ENCODE measurements around the gene IFNA7. TPM values are rescaled to one million over a fixed set of nuclear protein-coding genes. Genes with fewer than 3 reads are reported as not detected.
"Not testable (repeated sequence)": the region's sequence is repeated elsewhere in the genome, so short reads cannot be mapped to it uniquely, and the experiment has no call there.

The IFNA7 gene
- not detected in 2 replicates for total RNA-seq (2014; rRNA removed; shearing (Covaris generic); ENCODE audit: low replicate concordance)

DNA sequence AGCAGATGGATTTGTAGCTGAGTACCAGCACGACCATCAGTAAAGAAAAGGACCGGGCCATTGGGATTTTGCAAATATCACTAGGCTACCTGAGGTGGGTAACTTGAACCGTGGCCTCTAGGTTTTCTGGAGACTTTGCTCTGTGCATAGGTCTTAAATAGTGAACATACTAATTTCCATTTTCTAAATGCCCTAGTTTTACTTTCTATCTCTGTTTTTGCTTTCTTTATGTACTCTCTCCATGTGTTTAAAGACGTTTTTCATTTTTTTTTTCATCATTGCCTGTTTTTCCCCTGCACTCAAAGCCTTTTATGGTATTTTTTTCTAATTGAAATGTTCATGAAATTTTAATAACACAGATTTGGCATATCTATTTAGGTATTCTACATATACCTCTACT, at the start of gene IFNA7:
Gene IFNA7, minus strand, starts transcription at position 101 of the 400 bp plus-strand sequence. Its CDS starts 40 bp downstream, at position 61.
- not testable (repeated sequence) for H3K36me3 ChIP-seq, DNase-seq, H3K4me3 ChIP-seq, H3K9me3 ChIP-seq
- H3K27me3 ChIP-seq, result peaks cover 45% of the 10 kb centered on the region

DNA sequence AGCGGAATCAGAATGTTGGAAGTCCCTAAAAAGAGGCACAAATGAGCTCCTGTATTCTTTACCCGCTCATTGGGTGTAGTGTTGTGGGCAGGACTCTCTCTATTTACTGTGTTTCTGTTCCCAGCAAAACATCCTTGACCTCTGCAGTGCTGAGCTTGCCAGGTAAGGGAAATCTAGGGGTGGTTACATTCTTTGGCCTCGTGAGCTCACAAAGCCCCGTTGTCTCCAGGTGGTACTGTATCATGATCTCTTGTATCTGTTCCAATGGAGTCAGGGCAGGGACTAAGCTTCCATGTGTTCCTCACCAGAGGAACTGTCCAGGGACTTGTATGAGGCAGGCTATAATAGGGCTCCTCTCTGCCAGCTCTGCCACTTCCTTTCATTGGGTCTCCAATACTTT, 49.6 kb upstream of the IFNA7 start:
- Histone ChIP-seq H3K9me3 (no peaks in the 10 kb centered on the region), H3K27me3 (peaks cover 77% of the 10 kb centered on the region), H3K4me3 (no peak overlapping the region), H3K36me3 (no peaks in the 10 kb centered on the region)
- DNase-seq, result no peak

DNA sequence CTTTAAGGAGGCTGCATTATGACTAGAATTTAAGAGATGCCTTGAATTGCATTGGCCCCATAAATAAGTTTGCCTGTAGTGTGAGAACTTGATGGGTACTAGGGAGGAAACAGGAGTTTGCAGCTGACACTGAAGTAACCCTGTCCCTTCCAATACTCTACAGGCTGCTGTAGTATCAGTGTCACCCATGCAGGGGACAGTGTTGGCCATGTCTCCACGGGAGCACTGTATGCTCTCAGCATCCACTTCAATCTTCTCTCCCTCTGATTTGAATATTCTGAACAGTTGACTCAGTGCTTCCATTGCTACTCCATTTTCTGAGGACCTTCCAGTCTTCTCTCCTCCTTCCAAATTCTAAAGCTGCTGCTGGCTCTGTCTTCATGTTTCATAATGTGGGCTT, 49.2 kb upstream of the IFNA7 start:
- Histone ChIP-seq H3K27me3 (peaks cover 72% of the 10 kb centered on the region), H3K4me3 (no peak overlapping the region), H3K9me3 (no peaks in the 10 kb centered on the region), H3K36me3 (no peaks in the 10 kb centered on the region)
- DNase-seq, result no peak

DNA sequence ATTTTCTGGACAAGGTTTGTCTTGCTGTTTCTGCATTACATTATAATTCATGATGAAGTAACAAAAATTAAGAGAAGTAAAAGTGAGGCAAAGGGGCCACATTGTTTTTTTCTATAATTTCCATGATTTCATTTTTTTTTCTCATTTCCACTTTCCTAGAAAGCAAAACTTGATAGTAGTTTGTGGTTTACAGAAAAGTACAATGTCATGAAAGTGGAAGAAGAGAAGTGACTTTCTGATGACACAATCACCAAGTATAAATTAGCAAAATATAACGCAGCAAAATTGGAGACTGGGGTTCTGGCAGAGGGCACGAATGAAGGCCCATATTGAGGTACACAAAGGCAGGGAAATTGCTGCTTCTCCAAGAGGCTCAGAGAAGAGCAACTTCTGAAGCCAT, 42.8 kb upstream of the IFNA7 start:
- H3K36me3 ChIP-seq, result no peaks in the 10 kb centered on the region
- H3K27me3 ChIP-seq, result peaks cover 56% of the 10 kb centered on the region
- peaks cover 2% of the 10 kb centered on the region; the same call in 1 of the 2 replicates for H3K9me3 ChIP-seq
- DNase-seq, result no peak
- no peak overlapping the region for H3K4me3 ChIP-seq

DNA sequence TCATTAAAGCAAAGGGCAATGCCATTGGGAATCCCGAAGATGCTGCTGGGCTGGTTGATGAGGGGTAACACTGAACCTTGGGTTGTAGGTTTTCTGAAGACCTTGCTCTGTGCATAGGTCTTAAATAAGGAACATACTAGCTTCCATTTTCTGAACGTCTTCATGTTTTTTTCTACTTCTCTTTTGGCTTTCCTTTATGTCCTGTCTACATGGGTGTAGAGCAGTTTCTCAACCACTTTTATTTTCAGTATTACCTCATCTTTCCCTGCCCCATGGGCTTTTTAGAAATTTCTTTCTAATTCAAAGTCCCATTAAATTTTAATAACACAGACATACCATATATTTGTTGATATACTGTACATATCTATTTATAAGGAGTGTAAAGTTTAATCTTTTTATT, 37.9 kb upstream of the IFNA7 start, which contains the start of gene IFNA14:
Gene IFNA14, minus strand, starts transcription at position 95 of the 400 bp plus-strand sequence. Its CDS starts 70 bp downstream, at position 25.
- H3K36me3 ChIP-seq, result no peaks in the 10 kb centered on the region
- H3K27me3 ChIP-seq, result peaks cover 66% of the 10 kb centered on the region
- no peak for DNase-seq

DNA sequence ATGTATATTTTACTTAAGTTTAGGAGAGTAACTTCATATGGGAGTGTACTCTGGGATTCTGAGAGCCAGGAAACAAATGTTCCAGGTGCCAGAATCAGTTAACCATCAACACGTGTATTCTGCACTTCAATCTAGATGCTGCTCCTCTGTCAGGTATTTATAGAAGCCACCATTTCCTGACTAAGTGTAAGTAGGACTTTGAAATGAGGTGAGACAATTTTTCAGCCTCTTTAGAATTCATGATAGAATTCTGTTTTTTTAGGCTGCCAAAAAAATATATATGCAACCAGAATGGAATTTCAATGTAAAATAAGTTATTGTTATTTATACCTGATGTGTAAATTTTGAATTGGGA, 34.3 kb upstream of the IFNA7 start:
- H3K36me3 ChIP-seq, DNase-seq, H3K4me3 ChIP-seq: not testable (repeated sequence)

More for the DNA sequence above, 37.9 kb upstream of the IFNA7 start, which contains the start of gene IFNA14:
- H3K4me3 ChIP-seq, result no peak within 1 kb of the TSS
- H3K9me3 ChIP-seq, result peaks cover 2% of the 10 kb centered on the region; the same call in 1 of the 2 replicates

DNA sequence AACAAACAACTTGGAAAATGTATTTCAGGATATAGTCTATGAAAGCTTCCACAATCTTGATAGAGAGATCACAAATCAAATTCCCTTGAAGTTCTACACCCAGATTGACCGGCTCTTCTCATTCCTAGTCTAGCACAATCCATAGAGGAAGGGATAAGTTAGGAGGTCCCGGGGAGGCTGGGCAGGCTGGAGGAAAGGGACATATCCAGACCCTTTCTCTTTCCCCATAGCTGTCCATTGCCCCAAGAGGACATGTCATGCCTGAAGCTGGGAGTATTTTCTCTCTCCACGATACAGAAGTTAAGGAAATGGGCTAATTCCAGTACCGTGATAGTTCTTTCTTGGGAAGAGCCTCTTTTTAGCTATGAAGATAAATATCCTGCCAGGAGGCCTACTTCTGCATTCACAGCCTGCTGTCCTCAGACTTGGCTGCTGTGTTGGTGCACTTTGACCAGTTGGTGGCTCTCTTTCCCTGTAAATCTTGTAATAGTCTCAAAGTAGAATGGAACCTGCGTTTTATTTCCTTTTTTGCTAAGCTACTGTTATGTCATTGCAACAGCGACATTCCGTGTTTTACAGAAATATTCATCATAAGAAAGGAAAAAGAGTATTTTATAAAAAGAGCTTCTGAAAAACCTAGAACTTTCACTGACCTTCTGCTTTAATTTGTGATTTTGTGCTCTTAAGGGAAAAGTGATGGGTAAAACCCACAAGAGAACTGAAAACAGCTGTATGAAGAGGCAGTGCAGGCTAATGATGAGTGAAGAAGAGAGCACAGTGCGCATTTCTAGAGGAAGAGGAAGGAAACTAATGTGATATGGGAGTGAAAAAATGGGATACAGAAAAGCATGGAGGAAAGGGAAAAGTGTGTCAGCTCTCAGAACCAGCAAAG, 33.7 kb upstream of the IFNA7 start:
- not testable (repeated sequence) for H3K4me3 ChIP-seq, H3K36me3 ChIP-seq
- peak; percentile 72 for DNase-seq

More for the DNA sequence above, 34.3 kb upstream of the IFNA7 start:
- not testable (repeated sequence) for H3K9me3 ChIP-seq
- H3K27me3 ChIP-seq, result peaks cover 38% of the 10 kb centered on the region

DNA sequence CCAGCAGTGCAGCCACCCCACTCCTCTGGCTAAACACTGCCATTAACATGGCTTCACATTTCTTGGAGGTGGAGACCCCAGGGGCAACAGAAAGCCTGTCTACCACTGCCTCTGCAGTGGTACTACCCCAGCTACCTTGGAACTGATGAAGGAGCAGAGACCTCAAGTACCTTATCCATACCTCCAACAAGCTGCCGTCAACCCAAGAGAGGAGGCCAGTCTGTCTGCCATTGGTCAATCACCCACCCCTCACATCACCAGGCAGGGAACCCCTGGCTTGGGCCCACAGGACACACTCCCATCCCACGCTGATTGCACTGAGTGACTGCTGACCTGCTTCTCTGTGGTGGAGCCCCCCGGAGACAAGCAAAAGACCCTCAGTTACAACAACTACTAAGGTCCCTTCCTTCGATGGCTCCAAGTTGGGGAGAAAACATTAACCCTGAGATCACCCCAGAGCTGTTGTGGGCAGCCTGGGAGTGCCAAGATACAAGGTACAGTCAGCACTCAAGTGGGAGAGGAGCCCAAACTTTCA, 32.2 kb upstream of the IFNA7 start:
- peaks cover 23% of the 10 kb centered on the region for H3K27me3 ChIP-seq
- H3K9me3 ChIP-seq, result no peaks in the 10 kb centered on the region; the same call in 1 of the 2 replicates
- H3K4me3 ChIP-seq, result no peak overlapping the region
- H3K36me3 ChIP-seq, result no peaks in the 10 kb centered on the region
- DNase-seq, result no peak

More for the DNA sequence above, 33.7 kb upstream of the IFNA7 start:
- H3K9me3 ChIP-seq, result not testable (repeated sequence)
- H3K27me3 ChIP-seq, result peaks cover 32% of the 10 kb centered on the region

DNA sequence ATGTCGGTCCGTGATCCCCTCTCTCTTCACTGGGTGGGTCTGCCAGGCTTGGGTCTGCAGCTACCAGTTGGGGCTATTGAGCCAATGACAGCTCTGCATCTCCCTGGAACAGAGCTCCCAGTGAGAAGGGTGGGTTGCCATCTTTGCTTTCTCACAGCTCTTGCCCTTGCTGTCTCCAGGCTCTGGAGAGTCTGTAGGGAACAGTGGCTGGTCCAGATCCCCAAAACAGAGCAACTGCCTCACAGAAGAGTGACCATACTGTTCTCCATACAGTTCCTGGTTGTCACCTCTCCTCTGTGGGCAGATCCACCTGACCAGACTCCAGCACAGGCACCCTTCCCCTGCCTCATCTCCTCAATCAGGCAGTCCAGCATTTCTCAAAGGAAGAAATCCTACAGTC, 31.3 kb upstream of the IFNA7 start:
- Histone ChIP-seq H3K9me3 (no peaks in the 10 kb centered on the region; the same call in 1 of the 2 replicates), H3K27me3 (peaks cover 17% of the 10 kb centered on the region), H3K4me3 (no peak overlapping the region), H3K36me3 (no peaks in the 10 kb centered on the region)
- DNase-seq, result no peak

DNA sequence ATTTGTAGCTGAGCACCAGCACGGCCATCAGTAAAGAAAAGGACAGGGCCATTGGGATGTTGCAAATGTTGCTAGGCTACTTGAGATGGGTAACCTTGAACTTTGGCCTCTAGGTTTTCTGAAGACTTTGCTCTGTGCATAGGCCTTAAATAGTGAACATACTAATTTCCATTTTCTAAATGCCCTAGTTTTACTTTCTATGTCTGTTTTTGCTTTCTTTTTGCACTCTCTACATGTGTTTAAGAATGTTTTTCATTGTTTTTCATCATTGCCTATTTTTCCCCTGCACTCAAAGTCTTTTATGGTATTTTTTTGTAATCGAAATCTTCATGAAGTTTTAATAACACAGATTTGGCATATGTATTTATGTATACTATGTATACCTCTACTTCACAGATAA, 26.1 kb upstream of the IFNA7 start, which contains the start of gene IFNA17:
Gene IFNA17, minus strand, starts transcription at position 101 of the 400 bp plus-strand sequence. Its CDS starts 49 bp downstream, at position 52.
- no peaks in the 10 kb centered on the region for H3K36me3 ChIP-seq
- no peak within 1 kb of the TSS for H3K4me3 ChIP-seq
- H3K9me3 ChIP-seq, result peaks cover 6% of the 10 kb centered on the region
- DNase-seq, result no peak
- peaks cover 9% of the 10 kb centered on the region for H3K27me3 ChIP-seq

DNA sequence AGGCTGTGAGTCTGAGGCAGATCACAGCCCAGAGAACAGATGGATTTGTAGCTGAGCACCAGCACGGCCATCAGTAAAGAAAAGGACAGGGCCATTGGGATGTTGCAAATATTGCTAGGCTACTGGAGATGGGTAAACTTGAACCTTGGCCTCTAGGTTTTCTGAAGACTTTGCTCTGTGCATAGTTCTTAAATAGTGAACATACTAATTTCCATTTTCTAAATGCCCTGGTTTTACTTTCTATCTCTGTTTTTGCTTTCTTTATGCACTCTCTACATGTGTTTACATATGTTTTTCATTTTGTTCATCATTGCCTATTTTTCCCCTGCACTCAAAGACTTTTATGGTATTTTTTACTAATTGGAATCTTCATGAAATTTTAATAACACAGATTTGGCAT, 15.2 kb upstream of the IFNA7 start, which contains the start of gene IFNA16:
Gene IFNA16, minus strand, starts transcription at position 101 of the 400 bp plus-strand sequence. Its CDS starts 6 bp downstream, at position 95.
- not testable (repeated sequence) for H3K36me3 ChIP-seq, H3K9me3 ChIP-seq, DNase-seq, H3K4me3 ChIP-seq
- peaks cover 50% of the 10 kb centered on the region for H3K27me3 ChIP-seq

DNA sequence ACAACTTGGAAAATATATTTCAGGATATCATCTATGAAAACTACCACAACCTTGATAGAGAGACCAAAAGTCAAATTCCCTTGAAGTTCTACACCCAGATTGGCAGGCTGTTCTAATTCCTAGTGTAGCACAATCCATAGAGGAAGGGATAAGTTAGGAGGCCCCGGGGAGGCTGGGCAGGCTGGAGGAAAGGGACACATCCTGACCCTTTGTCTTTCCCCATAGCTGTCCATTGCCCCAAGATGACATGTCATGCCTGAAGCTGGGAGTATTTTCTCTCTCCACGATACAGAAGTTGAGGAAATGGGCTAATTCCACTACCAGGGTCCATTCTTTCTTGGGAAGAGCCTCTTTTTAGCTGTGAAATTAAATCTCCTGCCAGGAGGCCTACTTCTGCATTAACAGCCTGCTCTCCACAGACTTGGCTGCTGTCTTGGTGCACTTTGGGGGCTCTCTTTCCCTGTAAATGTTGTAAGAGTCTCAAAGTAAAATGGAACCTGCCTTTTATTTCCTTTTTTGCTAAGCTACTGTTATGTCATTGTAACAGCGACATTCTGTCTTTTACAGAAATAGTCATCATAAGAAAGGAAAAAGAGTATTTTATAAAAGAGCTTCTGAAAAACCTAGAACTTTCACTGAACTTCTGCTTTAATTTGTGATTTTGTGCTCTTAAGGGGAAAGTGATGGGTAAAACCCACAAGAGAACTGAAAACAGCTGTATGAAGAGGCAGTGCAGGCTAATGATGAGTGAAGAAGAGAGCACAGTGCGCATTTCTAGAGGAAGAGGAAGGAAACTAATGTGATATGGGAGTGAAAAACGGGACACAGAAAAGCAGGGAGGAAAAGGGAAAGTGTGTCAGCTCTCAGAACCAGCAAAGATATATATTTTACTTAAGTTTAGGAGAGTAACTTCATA, 11.7 kb upstream of the IFNA7 start:
- not testable (repeated sequence) for DNase-seq, H3K4me3 ChIP-seq, H3K36me3 ChIP-seq, H3K9me3 ChIP-seq
- peaks cover 28% of the 10 kb centered on the region for H3K27me3 ChIP-seq

DNA sequence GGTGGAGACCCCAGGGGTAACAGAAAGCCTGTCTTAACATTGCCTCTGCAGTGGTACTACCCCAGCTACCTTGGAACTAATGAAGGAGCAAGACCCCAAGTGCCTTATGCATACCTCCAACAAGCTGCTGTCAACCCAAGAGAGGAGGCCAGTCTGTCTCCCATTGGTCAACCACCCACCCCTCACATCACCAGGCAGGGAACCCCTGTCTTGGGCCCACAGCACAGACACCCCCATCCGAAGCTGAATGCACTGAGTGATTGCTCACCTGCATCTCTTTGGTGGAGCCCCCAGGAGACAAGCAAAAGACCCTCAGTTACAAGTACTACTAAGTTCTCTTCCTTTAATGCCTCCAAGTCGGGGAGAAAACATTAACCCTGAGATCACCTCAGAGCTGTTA, 10.2 kb upstream of the IFNA7 start:
- H3K9me3 ChIP-seq, H3K4me3 ChIP-seq, H3K36me3 ChIP-seq, DNase-seq: not testable (repeated sequence)
- peaks cover 25% of the 10 kb centered on the region for H3K27me3 ChIP-seq

DNA sequence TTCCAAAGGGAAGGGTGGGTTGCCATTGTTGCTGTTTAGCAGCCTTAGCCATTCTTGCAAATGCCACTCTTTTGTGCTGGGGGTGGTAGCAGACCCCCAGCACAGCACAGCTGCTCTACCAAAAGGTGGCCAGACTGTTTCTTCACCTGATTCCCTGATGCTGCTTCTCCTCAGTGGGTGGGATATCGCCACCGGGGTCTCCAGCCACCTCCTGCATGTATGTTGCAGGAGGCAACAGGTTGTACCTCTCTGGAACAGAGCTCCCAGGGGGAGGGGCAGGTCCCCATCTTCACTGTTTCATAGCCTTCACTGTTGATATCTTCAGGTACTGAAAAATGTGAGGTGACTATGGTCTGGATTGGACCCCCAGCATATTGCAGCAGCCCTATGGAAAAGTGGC, 8.8 kb upstream of the IFNA7 start:
- not testable (repeated sequence) for H3K36me3 ChIP-seq, DNase-seq, H3K9me3 ChIP-seq, H3K4me3 ChIP-seq
- H3K27me3 ChIP-seq, result peaks cover 19% of the 10 kb centered on the region

DNA sequence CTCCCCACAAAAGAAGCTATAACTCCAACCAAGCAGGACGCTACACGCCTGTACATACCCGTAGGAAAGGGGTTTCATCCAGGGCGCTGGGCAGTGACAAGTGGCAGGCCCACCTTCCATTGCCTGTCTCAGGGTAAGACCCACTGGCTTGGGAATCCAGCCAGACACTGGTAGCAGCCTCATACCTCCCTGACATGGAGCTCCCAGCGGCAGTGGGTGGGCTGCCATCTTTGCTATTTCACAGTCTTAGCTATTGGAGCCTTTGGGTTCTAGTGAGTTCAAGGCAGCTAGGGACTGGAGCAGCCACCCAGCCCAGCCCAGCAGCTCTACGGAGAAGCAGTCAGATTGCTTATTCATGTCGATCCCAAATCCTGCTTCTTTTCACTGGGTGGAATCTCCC, 8.3 kb upstream of the IFNA7 start:
- DNase-seq, result no peak
- Histone ChIP-seq H3K9me3 (no peaks in the 10 kb centered on the region), H3K4me3 (no peak overlapping the region), H3K27me3 (peaks cover 17% of the 10 kb centered on the region), H3K36me3 (no peaks in the 10 kb centered on the region)

DNA sequence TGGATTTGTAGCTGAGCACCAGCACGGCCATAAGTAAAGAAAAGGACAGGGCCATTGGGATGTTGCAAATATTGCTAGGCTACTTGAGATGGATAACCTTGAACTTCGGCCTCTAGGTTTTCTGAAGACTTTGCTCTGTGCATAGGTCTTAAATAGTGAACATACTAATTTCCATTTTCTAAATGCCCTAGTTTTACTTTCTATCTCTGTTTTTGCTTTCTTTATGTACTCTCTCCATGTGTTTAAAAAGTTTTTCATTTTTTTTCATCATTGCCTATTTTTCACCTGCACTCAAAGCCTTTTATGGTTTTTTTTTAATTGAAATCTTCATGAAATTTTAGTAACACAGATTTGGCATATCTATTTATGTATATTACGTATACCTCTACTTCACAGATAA, 5.0 kb upstream of the IFNA7 start, which contains the start of gene IFNA10:
Gene IFNA10, minus strand, starts transcription at position 101 of the 400 bp plus-strand sequence. Its CDS starts 46 bp downstream, at position 55.
- peaks cover 28% of the 10 kb centered on the region for H3K27me3 ChIP-seq
- H3K36me3 ChIP-seq, DNase-seq, H3K9me3 ChIP-seq, H3K4me3 ChIP-seq: not testable (repeated sequence)
